SIG-M5 (cell line): ENCODE data around the gene USP20.
A peak's percentile ranks its signal among the peaks of the same experiment; 100 is the strongest.
"Not testable (repeated sequence)": the region's sequence is repeated elsewhere in the genome, so short reads cannot be mapped to it uniquely, and the experiment has no call there.

Experiments
- DNase-seq: peaks from one replicate; lab custom pipeline; 2025; lab: John Stamatoyannopoulos, UW

The USP20 gene

DNA sequence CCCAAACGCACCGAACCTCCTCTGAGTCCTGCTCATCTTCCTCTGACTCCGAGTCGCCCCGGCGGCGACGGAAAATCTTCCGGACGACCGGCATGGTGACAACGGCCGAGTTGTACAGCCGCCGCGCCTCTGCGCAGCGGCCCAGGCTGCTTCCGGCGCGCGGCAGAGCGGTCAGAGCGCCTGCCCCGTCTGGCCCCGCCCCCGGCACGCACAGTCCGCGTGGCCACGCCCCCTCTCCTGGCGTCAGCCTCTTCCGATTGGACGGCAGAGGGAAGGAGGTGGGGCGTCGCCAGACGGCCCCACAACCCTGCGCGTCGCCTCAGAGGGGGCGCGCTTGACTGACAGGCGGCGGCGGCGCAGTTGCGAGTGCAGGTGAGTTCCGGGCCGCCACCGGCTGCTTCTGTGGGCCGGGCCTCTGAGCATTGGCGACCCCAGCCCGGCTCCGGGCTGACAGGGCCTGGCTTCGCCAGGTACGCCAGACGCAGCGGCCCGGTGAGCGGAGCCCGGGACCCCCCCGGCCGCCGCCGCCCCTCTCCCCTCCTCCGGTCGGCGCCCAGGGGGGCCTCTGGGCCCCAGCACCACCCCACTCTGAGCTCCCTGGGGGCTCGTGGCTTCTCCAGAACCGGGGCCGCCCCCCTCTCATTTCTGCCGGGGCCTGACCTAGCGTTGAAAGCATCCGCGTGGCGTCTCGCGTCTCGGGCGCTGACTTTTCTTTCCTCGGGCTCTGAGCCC is at the start of gene USP20, which contains the start of gene C9orf78:
Gene USP20 (plus strand): TSS at position 331 of the 732 bp plus-strand sequence. CDS start 17,098 bp downstream, outside the sequence.
Gene C9orf78 (minus strand): TSS at position 148 of the 732 bp plus-strand sequence. CDS start 54 bp downstream, at position 94.
- DNase-seq: peak; percentile 22

GRCh38 chr9:129785866-129786265 is 49.4 kb upstream of the USP20 start:
- DNase-seq: no peak

- no peak for DNase-seq
Measured at GRCh38 chr9:129786481-129786880, 48.8 kb upstream of the USP20 start.

GRCh38 chr9:129794549-129794948 is 40.7 kb upstream of the USP20 start:
- DNase-seq: no peak

GRCh38 chr9:129796029-129796428 is 39.2 kb upstream of the USP20 start:
- not testable (repeated sequence) for DNase-seq

DNA sequence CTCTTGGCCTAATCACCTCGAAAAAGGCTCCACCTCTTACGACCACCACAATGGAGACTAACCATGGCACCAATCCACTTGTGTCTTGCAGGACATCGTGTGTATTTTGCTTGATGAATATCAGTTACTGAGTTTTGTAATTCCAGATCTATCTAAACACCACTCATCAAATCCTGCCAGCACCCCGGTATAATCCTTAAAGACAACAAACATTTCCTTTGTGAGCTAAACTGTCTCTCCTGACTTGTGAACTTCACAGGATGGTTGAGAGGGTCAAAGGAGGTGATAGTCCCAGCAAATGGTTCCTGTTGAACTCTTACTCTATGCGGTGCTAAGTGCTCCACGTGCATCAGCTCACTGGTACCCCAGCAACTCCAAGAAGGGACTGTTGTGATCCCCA is 36.3 kb upstream of the USP20 start:
- no peak for DNase-seq

DNA sequence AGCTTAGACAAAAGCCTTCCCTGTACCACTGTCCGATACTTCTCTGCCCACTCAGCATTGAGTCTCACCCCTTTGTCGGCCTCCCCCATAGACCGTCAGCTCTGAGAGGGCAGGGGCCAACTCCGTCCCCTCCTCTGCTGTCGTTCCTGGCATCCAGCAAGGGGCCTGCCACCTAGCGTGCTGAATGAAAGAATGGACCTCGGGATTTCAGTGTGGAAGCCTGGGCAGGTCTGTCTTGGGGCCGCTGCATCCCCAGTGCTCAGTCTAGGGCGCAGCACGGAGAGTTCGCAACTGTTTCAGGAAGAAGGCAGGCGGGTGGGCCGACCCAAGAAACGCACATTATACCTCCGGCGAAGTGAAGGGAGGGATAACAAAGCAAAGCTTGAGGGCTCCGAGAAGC is 33.8 kb upstream of the USP20 start:
- no peak for DNase-seq

- peak; percentile 30 for DNase-seq
Measured at GRCh38 chr9:129802833-129803675, 32.2 kb upstream of the USP20 start, which contains the start of gene TOR1B. TOR1B (plus strand) TSS chr9:129803184; CDS start chr9:129803213, 29 bp downstream.

- DNase-seq: no peak
Measured at GRCh38 chr9:129803676-129804060, 31.6 kb upstream of the USP20 start.

GRCh38 chr9:129806061-129806460 is 29.2 kb upstream of the USP20 start:
- no peak for DNase-seq

GRCh38 chr9:129809346-129809745 is 25.9 kb upstream of the USP20 start:
- no peak for DNase-seq

GRCh38 chr9:129810116-129810515 is 25.1 kb upstream of the USP20 start:
- no peak for DNase-seq

DNA sequence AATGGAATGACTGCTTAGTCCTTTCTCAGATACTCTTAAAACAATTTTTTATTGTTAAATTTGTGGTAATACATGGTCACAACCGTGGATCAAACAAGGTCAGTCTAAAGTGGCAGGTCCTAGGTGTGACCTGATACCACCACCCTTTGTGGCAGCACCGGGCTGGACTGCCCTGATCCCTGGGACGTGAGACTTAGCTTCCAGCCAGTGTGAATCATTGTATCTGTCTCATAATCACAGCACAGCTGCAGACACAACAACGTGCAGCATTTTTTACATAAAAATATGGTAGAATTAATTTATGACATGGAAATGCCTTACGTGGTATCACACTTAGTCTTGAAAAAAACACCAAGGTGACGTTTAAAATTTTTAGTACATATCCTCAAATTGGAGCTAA is 24.5 kb upstream of the USP20 start:
- DNase-seq: no peak

GRCh38 chr9:129811967-129812363 is 23.3 kb upstream of the USP20 start:
- no peak for DNase-seq

GRCh38 chr9:129812385-129812784 is 22.9 kb upstream of the USP20 start:
- DNase-seq: no peak

GRCh38 chr9:129813661-129814060 is 21.6 kb upstream of the USP20 start:
- DNase-seq: no peak

GRCh38 chr9:129814432-129815223 is 20.6 kb upstream of the USP20 start:
- DNase-seq: no peak

GRCh38 chr9:129815278-129815677 is 20.0 kb upstream of the USP20 start:
- DNase-seq: no peak

GRCh38 chr9:129816501-129817435 is 18.5 kb upstream of the USP20 start:
- peak; percentile 3 for DNase-seq

- peak; percentile 7 for DNase-seq
Measured at GRCh38 chr9:129822898-129823541, 12.2 kb upstream of the USP20 start.

DNA sequence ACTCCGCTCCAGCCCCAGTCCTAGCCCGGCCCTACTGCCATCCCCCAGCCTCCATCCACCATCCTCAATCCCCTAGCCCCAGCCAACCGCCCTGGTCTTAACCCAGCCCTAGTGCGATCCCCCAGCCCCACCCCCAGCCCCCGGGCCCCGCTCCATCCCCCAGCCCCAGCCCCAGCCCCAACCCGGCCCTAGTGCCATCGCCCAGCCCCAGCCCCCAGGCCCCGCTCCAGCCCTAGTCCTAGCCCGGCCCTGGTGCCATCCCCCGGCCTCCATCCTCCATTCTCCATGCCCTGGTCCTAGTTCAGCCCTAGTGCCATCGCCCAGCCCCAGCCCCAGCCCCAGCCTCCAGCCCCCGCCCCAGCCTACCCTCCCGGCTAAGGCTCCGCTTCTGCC is 11.7 kb upstream of the USP20 start:
- DNase-seq: no peak
